Measurements from ENCODE around the gene MOB2.

GRCh38 chr11:1523077-1523476, 36.5 kb upstream of the MOB2 start:
- TF ChIP-seq CTCF (IDR thresholded peaks at IDR 0.05) (no peak), POLR2A (IDR thresholded peaks at IDR 0.05) (no peak)

Data from body of pancreas (tissue), 4 donors.